Endodermal cell (in vitro differentiated cells): ENCODE measurements around the gene TST. TPM values are rescaled to one million over a fixed set of nuclear protein-coding genes. Genes with fewer than 3 reads are reported as not detected.
A peak's percentile ranks its signal among the peaks of the same experiment; 100 is the strongest.

Experiments
- DNase-seq: peaks from one replicate; pipeline ENCODE4 v3.0.0-alpha.2; 2017
- H3K27ac ChIP-seq: 2 replicates; pipeline ENCODE4 v1.5.1; 2013; ENCODE audit warnings: mild to moderate bottlenecking, low read depth, low read length, moderate library complexity
- H3K27me3 ChIP-seq: 2 replicates; pipeline ENCODE4 v1.6.1; 2013; ENCODE audit warnings: mild to moderate bottlenecking, low read length, moderate library complexity; ENCODE audit not compliant: insufficient read depth, control insufficient read depth, poor library complexity, severe bottlenecking
- H3K36me3 ChIP-seq: 2 replicates; pipeline ENCODE4 v1.7.0; 2013; ENCODE audit warnings: mild to moderate bottlenecking, low read length, moderate library complexity; ENCODE audit not compliant: control insufficient read depth, insufficient read depth
- H3K4me1 ChIP-seq: one replicate; pipeline ENCODE4 v1.7.0; 2013; ENCODE audit warnings: low read length; ENCODE audit not compliant: control insufficient read depth, insufficient read depth
- H3K4me3 ChIP-seq: 2 replicates; pipeline ENCODE4 v1.5.1; 2013; ENCODE audit warnings: mild to moderate bottlenecking, low read length, moderate library complexity
- H3K9ac ChIP-seq: 2 replicates; pipeline ENCODE4 v1.6.1; 2013; ENCODE audit warnings: mild to moderate bottlenecking, low read length, moderate library complexity; ENCODE audit not compliant: poor library complexity, severe bottlenecking; ENCODE audit errors: extremely low read depth
- H3K9me3 ChIP-seq: 2 replicates; pipeline ENCODE4 v1.6.1; 2013; ENCODE audit warnings: mild to moderate bottlenecking, low read length, moderate library complexity; ENCODE audit not compliant: control insufficient read depth
- H3K27ac Mint-ChIP-seq: 2 replicates; pipeline ENCODE4 v1.8.0; 2020; ENCODE audit warnings: mixed read lengths
- H3K27me3 Mint-ChIP-seq: 2 replicates; pipeline ENCODE4 v1.8.0; 2021; ENCODE audit warnings: mild to moderate bottlenecking, mixed read lengths; ENCODE audit not compliant: insufficient read depth
- H3K36me3 Mint-ChIP-seq: 2 replicates; pipeline ENCODE4 v1.8.0; 2020; ENCODE audit warnings: low read depth, mixed read lengths
- H3K4me1 Mint-ChIP-seq: 2 replicates; pipeline ENCODE4 v1.8.0; 2020; ENCODE audit warnings: mixed read lengths
- H3K4me3 Mint-ChIP-seq: 2 replicates; pipeline ENCODE4 v1.8.0; 2020; ENCODE audit warnings: mild to moderate bottlenecking, moderate library complexity, mixed read lengths
- H3K9me3 Mint-ChIP-seq: 2 replicates; pipeline ENCODE4 v1.8.0; 2020; ENCODE audit warnings: mild to moderate bottlenecking, mixed read lengths
- WGBS, 2 experiments: methylation state at CpG; one replicate each; pipeline versions ENCODE4 v1.1.5 to v1.1.7; 2013; ENCODE audit warnings: missing lambda C conversion rate in 2 of 2, mixed read lengths in 1 of 2; ENCODE audit not compliant: insufficient coverage in 1 of 2, insufficient read length in 1 of 2; 5-methylcytosine and 5-hydroxymethylcytosine counted together
- total RNA-seq, 2 donors: library from RNA; stranded (reverse); fragmentation: NEBNext Ultra II Directional in 1 of 2; extraction: Animal tissue kit (Norgen Biotek cat#: 25700) in 1 of 2; gene quantifications; 2 replicates in 1 of 2; 3 replicates in 1 of 2; pipeline ENCODE4 v1.2.1, GENCODE V29; 2021
- TF ChIP-seq, protein P1 (sequence below): fragments of 200-600 bp; sonication (generic); conservative IDR thresholded peaks from 2 replicates; pipeline ENCODE4 v1.5.0; 2021; ENCODE audit warnings: antibody characterized with exemption, mild to moderate bottlenecking

TST gene
- total RNA-seq, 2 donors from 2014 or later, result 38.2 to 48.3 TPM

- H3K9me3 ChIP-seq, result no peaks in the 10 kb centered on the region
- peak within 1 kb of the TSS; percentile 80 for H3K4me3 ChIP-seq
- peak; percentile 84 for DNase-seq
- peak within 1 kb of the TSS; percentile 53 for H3K9ac ChIP-seq
- Mint-ChIP-seq H3K27me3 (peaks cover 13% of the 10 kb centered on the region), H3K4me1 (peaks cover 16% of the 10 kb centered on the region), H3K27ac (no peak within 1 kb of the TSS), H3K36me3 (peaks cover 6% of the 10 kb centered on the region), H3K4me3 (peak within 1 kb of the TSS; percentile 60), H3K9me3 (no peaks in the 10 kb centered on the region)
- H3K27ac ChIP-seq, result no peak within 1 kb of the TSS
- no peaks in the 10 kb centered on the region for H3K4me1 ChIP-seq
- WGBS, 2 experiments, result 7 to 8% methylated on average over 22 to 89 of the region's 89 CpGs
- TF ChIP-seq, protein P1, sequence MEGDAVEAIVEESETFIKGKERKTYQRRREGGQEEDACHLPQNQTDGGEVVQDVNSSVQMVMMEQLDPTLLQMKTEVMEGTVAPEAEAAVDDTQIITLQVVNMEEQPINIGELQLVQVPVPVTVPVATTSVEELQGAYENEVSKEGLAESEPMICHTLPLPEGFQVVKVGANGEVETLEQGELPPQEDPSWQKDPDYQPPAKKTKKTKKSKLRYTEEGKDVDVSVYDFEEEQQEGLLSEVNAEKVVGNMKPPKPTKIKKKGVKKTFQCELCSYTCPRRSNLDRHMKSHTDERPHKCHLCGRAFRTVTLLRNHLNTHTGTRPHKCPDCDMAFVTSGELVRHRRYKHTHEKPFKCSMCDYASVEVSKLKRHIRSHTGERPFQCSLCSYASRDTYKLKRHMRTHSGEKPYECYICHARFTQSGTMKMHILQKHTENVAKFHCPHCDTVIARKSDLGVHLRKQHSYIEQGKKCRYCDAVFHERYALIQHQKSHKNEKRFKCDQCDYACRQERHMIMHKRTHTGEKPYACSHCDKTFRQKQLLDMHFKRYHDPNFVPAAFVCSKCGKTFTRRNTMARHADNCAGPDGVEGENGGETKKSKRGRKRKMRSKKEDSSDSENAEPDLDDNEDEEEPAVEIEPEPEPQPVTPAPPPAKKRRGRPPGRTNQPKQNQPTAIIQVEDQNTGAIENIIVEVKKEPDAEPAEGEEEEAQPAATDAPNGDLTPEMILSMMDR, result no peak
- H3K27me3 ChIP-seq, result no peaks in the 10 kb centered on the region
- H3K36me3 ChIP-seq, result peaks cover 3% of the 10 kb centered on the region
Measured at GRCh38 chr22:37051391-37052385, 32.4 kb upstream of the TST start, which contains the start of gene KCTD17. Gene KCTD17, plus strand, starts transcription at chr22:37051742. Its CDS starts 19 bp downstream, at chr22:37051761.

DNA sequence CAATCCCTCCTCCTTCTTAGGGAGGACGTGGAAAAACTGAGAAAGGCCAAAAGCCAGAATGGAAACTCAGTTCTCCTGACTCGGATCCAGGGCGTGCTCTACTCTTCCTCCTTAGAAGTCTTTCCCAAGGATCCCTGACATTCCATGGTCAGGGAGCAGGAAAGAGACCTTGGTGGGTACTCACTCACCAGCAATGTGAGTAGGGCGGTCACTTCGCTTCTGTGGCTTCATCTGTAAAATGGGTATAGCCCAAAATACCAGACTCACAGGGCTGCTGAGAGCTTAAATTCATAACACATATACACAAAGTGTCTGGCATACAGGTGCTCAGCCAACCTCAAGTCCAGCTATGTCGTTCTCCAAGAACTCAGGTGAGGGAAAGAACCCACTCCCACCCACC lies 31.7 kb upstream of the TST start:
- TF ChIP-seq, protein P1, result no peak
- no peak overlapping the region for H3K9ac ChIP-seq
- no peaks in the 10 kb centered on the region for H3K27me3 ChIP-seq
- H3K27ac ChIP-seq, result no peak overlapping the region
- H3K9me3 Mint-ChIP-seq, result no peaks in the 10 kb centered on the region
- H3K4me1 ChIP-seq, result no peaks in the 10 kb centered on the region
- no peaks in the 10 kb centered on the region for H3K36me3 Mint-ChIP-seq
- peaks cover 1% of the 10 kb centered on the region for H3K36me3 ChIP-seq
- H3K4me3 Mint-ChIP-seq, result peak overlapping the region; percentile 60
- WGBS, 2 experiments, result 92 to 94% methylated on average over 5 to 6 of the region's 6 CpGs
- peaks cover 13% of the 10 kb centered on the region for H3K27me3 Mint-ChIP-seq
- DNase-seq, result no peak
- no peaks in the 10 kb centered on the region for H3K9me3 ChIP-seq
- H3K4me3 ChIP-seq, result no peak overlapping the region
- H3K4me1 Mint-ChIP-seq, result peaks cover 16% of the 10 kb centered on the region
- no peak overlapping the region for H3K27ac Mint-ChIP-seq

DNA sequence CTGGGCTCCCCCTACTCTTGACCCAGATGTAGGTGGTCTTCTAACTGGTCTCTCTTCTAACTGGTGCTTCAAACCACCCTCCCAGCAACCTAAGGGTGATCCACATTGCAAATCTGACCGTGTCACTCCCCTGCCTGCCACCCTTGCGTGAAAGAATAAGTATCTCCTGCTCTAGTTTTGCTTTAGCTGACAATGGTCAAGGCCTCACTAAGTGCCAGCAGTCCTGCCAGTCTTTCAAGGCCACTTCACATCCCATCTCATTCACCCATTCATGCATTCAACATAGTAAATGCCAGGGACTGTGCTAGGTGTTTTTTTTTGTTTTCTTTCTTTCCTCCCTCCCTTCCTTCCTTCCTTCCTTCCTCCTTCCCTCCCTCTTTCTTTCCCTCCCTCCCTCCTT lies 30.0 kb upstream of the TST start:
- Mint-ChIP-seq H3K4me1 (peaks cover 9% of the 10 kb centered on the region), H3K27ac (no peak overlapping the region), H3K9me3 (no peaks in the 10 kb centered on the region), H3K36me3 (no peaks in the 10 kb centered on the region), H3K4me3 (no peak overlapping the region), H3K27me3 (peaks cover 13% of the 10 kb centered on the region)
- WGBS, 2 experiments, result 82 to 95% methylated on average over 2 of the region's 2 CpGs
- no peaks in the 10 kb centered on the region for H3K9me3 ChIP-seq
- DNase-seq, result no peak
- no peak overlapping the region for H3K9ac ChIP-seq
- no peak overlapping the region for H3K4me3 ChIP-seq
- no peaks in the 10 kb centered on the region for H3K27me3 ChIP-seq
- no peaks in the 10 kb centered on the region for H3K4me1 ChIP-seq
- no peak overlapping the region for H3K27ac ChIP-seq
- TF ChIP-seq, protein P1, result no peak
- H3K36me3 ChIP-seq, result no peaks in the 10 kb centered on the region
